T1000 (cell line): ENCODE data around the gene EFHC2.

Experiments
- DNase-seq: peaks from one replicate; lab custom pipeline; 2025; ENCODE audit warnings: mixed read lengths; lab: John Stamatoyannopoulos, UW

The EFHC2 gene

DNA sequence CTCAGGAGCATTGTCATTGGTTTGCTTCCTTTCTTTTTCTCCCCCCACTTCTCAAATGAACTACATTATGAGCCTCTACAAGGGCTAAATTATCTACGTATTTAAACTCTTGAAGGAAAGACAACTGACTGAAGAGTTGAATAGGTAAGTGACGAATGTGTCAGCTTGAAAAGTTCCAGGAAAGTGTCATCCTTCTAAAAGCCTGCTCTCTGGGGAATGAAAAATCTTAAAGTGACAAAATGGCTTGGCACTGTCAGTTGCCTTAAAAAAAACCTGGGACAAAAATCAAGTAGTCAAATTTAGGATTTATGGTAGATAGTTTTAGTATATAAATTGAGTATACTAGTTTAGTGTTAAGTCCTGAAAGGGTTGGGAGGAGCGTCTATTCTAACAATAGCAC lies 196.3 kb downstream of the EFHC2 start:
- no peak for DNase-seq

DNA sequence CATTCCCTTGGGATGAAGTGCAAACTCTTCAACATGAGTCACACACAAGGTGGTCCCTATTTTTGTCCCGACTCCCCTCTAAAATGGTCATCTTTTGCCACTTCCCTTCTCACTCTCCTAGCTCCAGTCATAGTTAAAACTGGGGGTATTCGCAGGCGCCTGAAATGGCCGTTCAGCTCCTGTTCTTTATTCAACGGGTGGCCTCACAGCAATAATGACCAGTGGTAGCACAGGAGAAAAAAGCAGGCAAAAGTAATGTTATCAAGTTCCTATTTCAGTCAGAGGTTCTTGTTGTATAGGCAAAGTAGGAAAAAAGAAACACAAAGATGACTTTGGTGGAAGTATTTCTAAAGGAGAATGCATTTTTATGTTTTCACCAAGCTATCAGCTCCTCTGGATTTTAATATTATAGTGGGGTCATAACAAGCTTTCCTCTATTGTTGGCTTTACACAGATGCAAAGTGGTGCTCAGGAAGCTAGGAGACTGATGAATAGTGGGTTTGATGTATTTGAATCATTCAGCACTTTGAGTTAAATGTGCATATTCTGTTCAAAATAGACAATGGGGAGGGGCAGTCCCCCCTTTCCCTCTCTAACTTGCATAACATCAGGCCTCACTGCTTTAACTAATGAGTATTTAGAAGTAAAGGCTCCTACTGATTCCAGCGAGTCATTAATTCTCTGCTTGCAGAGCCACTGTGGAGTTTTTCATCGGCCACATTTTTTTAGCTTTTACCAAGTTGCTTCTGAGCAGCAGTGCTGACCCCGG lies 199.1 kb downstream of the EFHC2 start:
- DNase-seq = no peak

DNA sequence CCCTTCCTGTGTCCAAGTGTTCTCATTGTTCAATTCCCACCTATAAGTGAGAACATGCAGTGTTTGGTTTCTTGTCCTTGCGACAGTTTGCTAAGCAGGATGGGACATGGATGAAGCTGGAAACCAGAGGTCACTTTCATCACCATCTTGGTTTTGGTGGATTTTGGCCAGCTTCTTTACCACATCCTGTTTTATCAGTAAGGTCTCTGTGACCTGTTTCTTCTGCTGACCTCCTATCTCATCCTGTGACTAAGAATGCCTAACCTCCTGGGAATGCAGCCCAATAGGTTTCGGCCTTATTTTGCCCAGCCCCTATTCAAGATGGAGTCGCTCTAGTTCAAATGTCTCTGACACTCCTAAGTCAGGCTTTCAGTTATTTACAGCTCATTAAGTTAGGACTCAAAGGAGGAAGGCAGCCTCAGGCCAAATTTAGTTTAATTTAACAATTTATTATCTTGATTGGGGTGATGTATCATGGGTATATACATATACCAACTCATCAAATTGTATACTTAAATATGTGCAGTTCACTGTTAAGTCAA lies 200.3 kb downstream of the EFHC2 start:
- DNase-seq = no peak

DNA sequence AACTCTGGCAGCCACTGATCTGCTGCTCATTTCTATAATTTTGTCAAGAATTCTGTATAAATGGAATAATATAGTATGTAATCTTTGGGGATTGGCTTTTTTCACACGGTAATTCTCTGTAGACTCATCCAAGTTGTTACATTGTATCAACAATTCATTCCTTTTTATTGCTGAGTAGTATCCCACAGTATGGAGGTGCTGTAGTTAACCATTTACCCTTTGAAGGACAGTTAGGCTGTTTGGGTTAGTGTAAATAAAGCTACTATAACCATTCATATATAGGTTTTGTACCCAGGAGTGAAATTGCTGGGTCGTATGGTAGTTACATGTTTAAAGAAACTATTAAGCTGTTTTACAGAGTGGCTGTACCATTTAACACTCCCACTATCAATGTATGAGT lies 213.3 kb downstream of the EFHC2 start:
- no peak for DNase-seq

DNA sequence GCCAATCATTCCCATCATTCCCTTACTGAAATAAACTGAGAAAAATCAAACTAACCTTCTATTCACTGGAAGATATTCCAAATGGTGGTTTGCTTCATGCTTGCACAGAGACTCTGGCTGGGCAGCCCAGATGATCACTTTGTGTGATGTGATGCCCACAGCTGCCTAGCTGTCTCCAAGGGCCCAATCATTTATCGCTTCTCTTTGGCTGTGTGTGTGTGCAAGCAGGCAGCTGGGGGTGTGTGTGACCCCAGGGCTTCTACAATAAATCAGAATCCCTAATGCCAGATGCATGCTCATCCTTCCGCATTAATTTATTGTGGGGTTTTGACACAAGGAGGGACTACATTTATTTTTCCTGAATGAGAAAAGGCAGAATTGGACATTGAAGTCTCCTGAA lies 230.1 kb downstream of the EFHC2 start:
- no peak for DNase-seq

DNA sequence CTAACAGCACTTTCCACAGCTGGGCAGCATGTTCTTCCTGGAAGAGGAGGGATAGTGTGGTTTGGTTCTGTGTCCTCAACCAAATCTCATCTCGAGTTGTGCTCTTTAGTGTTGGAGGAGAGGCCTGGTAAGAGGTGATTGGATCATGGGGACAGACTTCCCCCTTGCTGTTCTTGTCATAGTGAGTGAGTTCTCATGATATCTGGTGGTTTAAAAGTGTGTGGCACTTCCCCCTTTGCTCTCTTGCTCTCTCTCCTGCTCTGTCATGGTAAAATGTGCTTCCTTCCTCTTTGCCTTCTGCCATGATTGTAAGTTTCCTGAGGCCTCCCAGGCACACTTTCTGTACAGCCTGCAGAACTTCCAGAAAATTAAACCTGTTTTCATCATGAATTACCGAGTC lies 236.6 kb downstream of the EFHC2 start:
- no peak for DNase-seq

DNA sequence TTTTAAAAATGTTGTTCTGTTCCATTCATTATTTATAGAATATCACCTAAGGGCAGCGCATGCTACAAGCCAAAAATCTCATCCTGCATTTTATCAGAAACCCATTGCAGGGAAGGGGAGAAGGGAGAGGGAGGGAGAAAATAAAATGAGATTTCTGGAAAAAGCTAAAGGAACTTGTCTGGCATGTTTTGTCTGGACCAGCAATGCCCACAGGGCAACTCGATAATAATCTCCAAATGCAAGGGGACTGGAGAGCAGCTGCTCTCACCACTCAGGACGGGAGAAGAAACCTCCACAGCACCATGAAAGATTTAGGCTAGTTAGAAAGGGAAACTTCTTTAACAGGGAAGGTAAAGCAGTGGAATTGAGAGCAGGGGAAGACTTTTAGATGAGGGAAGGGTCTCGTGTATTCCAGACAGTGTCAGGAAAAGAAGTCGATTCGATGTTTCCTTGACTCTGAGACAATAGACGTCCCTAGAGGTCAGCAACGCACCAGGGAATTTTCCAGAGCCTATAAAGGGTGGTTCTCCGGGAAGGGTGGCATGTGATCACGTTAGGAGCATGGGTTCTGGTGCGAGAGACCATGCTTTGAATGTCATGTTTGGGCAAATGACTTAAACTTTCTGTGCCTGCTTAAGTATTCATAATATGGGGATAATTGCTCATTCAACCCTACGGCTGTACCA lies 238.1 kb downstream of the EFHC2 start:
- no peak for DNase-seq

DNA sequence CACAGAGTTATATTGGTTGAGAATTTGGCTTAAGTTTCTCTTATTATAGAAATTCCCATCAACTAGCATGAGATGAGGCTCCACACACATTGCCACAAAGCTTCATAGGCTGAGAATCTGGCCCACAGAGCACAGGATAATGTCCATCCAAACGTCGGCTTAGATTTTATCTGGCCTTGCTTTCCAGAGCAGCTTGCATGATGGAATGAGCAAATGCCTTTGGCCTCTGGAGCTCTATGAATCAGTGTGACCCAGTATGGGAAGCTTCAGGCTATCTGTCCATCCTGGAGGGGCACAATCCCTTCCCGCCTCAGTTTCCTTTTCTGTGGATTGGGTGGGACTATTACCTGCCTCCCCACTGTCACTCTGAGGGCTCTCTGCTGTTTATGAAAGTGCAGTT lies 238.8 kb downstream of the EFHC2 start:
- DNase-seq = no peak

DNA sequence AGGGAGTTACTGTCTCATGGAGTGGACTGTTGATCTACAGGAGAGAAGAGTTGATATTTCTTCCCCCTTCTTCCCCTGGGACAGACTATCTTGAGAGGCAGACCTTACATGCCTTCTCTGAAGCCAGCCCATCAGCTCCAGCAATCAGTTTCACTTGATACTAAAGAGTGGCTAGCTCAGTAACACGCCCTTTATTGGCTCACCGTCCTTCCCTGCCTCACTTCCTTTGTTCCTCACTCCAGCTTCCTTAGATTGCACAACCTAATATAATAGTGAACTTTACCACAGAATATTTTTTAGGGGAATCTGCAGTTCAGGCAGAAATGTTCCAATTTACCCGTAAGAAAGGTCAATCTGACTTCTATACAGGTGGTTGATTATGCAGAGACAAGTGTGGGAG lies 242.2 kb downstream of the EFHC2 start:
- no peak for DNase-seq

DNA sequence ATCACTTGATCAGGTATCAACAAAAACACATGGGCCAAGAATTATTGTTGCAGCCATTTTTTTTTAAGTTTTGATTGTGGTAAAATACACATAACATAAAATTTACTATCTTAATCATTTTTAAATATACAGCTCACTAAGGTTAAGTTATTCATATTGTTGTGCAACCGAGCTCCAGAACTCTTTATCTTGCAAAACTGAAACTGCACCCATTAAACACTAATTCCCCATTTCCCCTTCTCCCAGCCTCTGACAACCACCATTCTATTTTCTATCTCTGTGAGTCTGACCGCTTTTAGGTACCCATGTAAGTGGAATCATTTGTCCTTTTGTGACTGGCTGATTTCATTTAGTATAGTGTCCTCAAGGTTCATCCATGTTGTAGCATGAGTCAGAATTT lies 244.1 kb downstream of the EFHC2 start:
- no peak for DNase-seq
